ENCODE results near the gene DNAJB11.

DNAJB11 gene

GRCh38 chr3:186594591-186595113 is 24.1 kb downstream of the DNAJB11 start:
- no peak for DNase-seq (ENCODE audit: low read depth in 2 of 2)
- no peak overlapping the region for H3K4me3 ChIP-seq (replicated peaks in 1 of 2; ENCODE audit: low read depth in 2 of 2, low read length in 2 of 2)
- TF ChIP-seq, protein P1, sequence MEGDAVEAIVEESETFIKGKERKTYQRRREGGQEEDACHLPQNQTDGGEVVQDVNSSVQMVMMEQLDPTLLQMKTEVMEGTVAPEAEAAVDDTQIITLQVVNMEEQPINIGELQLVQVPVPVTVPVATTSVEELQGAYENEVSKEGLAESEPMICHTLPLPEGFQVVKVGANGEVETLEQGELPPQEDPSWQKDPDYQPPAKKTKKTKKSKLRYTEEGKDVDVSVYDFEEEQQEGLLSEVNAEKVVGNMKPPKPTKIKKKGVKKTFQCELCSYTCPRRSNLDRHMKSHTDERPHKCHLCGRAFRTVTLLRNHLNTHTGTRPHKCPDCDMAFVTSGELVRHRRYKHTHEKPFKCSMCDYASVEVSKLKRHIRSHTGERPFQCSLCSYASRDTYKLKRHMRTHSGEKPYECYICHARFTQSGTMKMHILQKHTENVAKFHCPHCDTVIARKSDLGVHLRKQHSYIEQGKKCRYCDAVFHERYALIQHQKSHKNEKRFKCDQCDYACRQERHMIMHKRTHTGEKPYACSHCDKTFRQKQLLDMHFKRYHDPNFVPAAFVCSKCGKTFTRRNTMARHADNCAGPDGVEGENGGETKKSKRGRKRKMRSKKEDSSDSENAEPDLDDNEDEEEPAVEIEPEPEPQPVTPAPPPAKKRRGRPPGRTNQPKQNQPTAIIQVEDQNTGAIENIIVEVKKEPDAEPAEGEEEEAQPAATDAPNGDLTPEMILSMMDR (IDR thresholded peaks at IDR 0.05; ENCODE audit: low read depth, low read length), result no peak

DNA sequence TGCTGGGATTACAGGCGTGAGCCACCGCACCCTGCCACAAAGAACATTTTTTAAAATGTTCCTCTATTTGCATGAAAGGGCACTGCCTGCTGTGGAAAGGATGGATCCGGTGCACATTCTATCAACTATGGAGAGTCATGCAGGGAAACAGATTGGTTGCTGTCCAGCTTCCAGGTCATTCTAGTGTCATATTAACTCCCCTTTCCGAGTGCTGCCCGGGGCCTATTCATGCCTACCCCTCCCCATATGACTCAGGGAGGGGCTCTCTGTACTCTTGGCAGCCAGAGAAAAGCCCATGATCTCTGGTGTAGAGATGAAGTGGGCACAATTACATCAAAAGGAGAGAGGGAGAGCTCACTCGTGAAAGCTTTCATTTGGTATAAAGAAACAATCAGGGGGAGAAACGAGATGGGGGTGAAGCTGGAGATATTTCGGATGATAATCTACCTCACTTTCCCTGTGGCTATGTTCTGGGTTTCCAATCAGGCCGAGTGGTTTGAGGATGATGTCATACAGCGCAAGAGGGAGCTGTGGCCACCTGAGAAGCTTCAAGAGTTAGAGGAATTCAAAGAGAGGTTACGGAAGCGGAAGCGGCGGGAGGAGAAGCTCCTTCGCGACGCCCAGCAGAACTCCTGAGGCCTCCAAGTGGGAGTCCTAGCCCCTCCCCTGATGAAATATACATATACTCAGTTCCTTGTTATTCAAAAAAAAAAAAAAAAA is 26.2 kb downstream of the DNAJB11 start:
- TF ChIP-seq, protein P1 (IDR thresholded peaks at IDR 0.05; ENCODE audit: low read depth, low read length), result no peak
- H3K4me3 ChIP-seq (replicated peaks in 1 of 2; ENCODE audit: low read depth in 2 of 2, low read length in 2 of 2), result no peak overlapping the region
- DNase-seq (ENCODE audit: low read depth in 2 of 2), result peak; percentile 14 to 43

- TF ChIP-seq, protein P1 (IDR thresholded peaks at IDR 0.05; ENCODE audit: low read depth, low read length), result no peak
- H3K4me3 ChIP-seq (replicated peaks in 1 of 2; ENCODE audit: low read depth in 2 of 2, low read length in 2 of 2), result no peak overlapping the region
- peak; percentile 60 to 77 for DNase-seq (ENCODE audit: low read depth in 2 of 2)
Observed at GRCh38 chr3:186598108-186598784, 27.7 kb downstream of the DNAJB11 start.

DNA sequence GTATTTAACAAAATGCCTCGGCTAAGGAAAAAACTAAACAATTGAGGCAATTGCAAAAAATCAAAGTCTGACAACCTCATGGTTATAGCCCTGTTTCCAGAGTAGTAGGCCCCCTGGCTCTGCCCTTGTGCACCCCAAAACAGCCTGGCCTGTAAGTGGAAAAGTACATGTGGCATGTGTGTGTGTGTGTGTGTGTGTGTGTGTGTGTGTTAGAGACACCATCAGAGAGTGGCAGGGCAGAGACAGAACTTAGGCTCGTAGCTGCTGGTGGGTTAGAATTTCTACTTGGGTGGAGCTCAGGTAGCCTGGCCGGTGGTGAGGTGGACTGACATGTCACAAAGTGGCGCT is 28.2 kb downstream of the DNAJB11 start:
- TF ChIP-seq, protein P1 (IDR thresholded peaks at IDR 0.05; ENCODE audit: low read depth, low read length), result no peak
- no peak for DNase-seq (ENCODE audit: low read depth in 2 of 2)
- H3K4me3 ChIP-seq (replicated peaks in 1 of 2; ENCODE audit: low read depth in 2 of 2, low read length in 2 of 2), result no peak overlapping the region

GRCh38 chr3:186599142-186599784 is 28.7 kb downstream of the DNAJB11 start:
- TF ChIP-seq, protein P1 (IDR thresholded peaks at IDR 0.05; ENCODE audit: low read depth, low read length), result no peak
- no peak for DNase-seq (ENCODE audit: low read depth in 2 of 2)
- H3K4me3 ChIP-seq (replicated peaks in 1 of 2; ENCODE audit: low read depth in 2 of 2, low read length in 2 of 2), result no peak overlapping the region

DNA sequence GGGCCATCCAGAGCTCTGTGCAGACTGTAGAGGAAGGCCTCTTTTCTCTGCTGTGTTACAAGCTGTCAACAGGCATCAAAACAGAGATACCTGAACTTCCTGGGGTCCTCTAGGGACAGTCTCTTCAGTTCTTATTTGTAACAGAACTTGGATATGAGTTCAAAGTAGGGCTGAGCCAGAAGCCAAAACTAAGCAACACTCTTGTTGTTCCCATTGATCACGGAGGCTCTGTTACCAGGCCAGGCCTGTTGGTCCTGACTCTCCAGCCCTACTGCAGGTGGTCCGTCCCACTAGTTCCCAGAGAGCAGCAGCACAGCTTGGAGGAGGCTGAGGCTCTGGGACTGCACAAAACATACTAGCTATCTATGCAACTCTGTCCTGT is 29.3 kb downstream of the DNAJB11 start:
- TF ChIP-seq, protein P1 (IDR thresholded peaks at IDR 0.05; ENCODE audit: low read depth, low read length), result no peak
- no peak overlapping the region for H3K4me3 ChIP-seq (replicated peaks in 1 of 2; ENCODE audit: low read depth in 2 of 2, low read length in 2 of 2)
- DNase-seq (ENCODE audit: low read depth in 2 of 2), result no peak
